OCI-LY1 (cell line): ENCODE data around the gene DPH2.

ENCODE experiments used
- H2AFZ ChIP-seq: fragments of 200-600 bp; sonication (generic), shearing (Covaris generic); 2 replicates; pipeline ENCODE4 v1.6.0; 2014; ENCODE audit warnings: antibody characterized with exemption, mild to moderate bottlenecking, low read length
- H3F3A ChIP-seq: fragments of 200-600 bp; sonication (generic), shearing (Covaris generic); 2 replicates; pipeline ENCODE4 v1.6.0; 2014; ENCODE audit warnings: mild to moderate bottlenecking, antibody characterized with exemption, low read length, moderate library complexity; ENCODE audit not compliant: insufficient read depth
- H3K27ac ChIP-seq: fragments of 200-600 bp; sonication (generic); 2 replicates; pipeline ENCODE4 v1.5.1; 2014; ENCODE audit warnings: low read length, mixed run types, mild to moderate bottlenecking, low read depth; ENCODE audit not compliant: poor library complexity, severe bottlenecking
- H3K27me3 ChIP-seq: fragments of 200-600 bp; sonication (generic); 2 replicates; pipeline ENCODE4 v1.6.0; 2014; ENCODE audit warnings: antibody characterized with exemption, mild to moderate bottlenecking, low read length, moderate library complexity; ENCODE audit not compliant: insufficient read depth
- H3K36me3 ChIP-seq: fragments of 200-600 bp; sonication (generic); 2 replicates; pipeline ENCODE4 v1.6.1; 2014; ENCODE audit warnings: mild to moderate bottlenecking, antibody characterized with exemption, low read length, moderate library complexity, mixed read lengths; ENCODE audit not compliant: insufficient read depth
- H3K4me1 ChIP-seq: fragments of 200-600 bp; sonication (generic); 2 replicates; pipeline ENCODE4 v1.5.1; 2014; ENCODE audit warnings: mild to moderate bottlenecking, low read length, moderate library complexity; ENCODE audit not compliant: insufficient read depth, severe bottlenecking
- H3K4me2 ChIP-seq: fragments of 200-600 bp; sonication (generic), shearing (Covaris generic); 2 replicates; pipeline ENCODE4 v1.6.1; 2014; ENCODE audit warnings: low read length
- H3K4me3 ChIP-seq: fragments of 200-600 bp; sonication (generic); 2 replicates; pipeline ENCODE4 v1.5.1; 2014; ENCODE audit warnings: low read length, low read depth, mild to moderate bottlenecking, mixed read lengths; ENCODE audit not compliant: poor library complexity, severe bottlenecking
- H3K79me2 ChIP-seq: fragments of 200-600 bp; shearing (Covaris generic); 2 replicates; pipeline ENCODE4 v1.6.1; 2016; ENCODE audit warnings: mixed run types, low read length, mixed read lengths; ENCODE audit not compliant: insufficient read depth
- H3K9ac ChIP-seq: fragments of 200-600 bp; sonication (generic), shearing (Covaris generic); 2 replicates; pipeline ENCODE4 v1.6.1; 2014; ENCODE audit warnings: mild to moderate bottlenecking, low read length, mixed read lengths
- H3K9me2 ChIP-seq: fragments of 200-600 bp; sonication (generic), shearing (Covaris generic); 2 replicates; pipeline ENCODE4 v1.6.1; 2014; ENCODE audit warnings: low read depth, mild to moderate bottlenecking, low read length, mixed read lengths
- H3K9me3 ChIP-seq: fragments of 200-600 bp; shearing (Covaris generic); 2 replicates; pipeline ENCODE4 v1.6.1; 2014; ENCODE audit warnings: low read length, mixed read lengths
- H4K20me1 ChIP-seq: fragments of 200-600 bp; sonication (generic), shearing (Covaris generic); 2 replicates; pipeline ENCODE4 v1.6.0; 2016; ENCODE audit warnings: mild to moderate bottlenecking, low read length; ENCODE audit not compliant: insufficient read depth
- CTCF ChIP-seq: fragments of 200-600 bp; sonication (generic), shearing (Covaris generic); IDR thresholded peaks from 2 replicates; pipeline ENCODE4 v1.5.1; 2017; ENCODE audit warnings: mild to moderate bottlenecking, antibody characterized with exemption, low read length, moderate library complexity, mixed read lengths
- EZH2 ChIP-seq: fragments of 200-600 bp; sonication (generic), shearing (Covaris generic); IDR thresholded peaks from 2 replicates; pipeline ENCODE4 v1.8.0; 2017; ENCODE audit warnings: borderline replicate concordance, mixed run types, mild to moderate bottlenecking, antibody characterized with exemption, low read length, moderate library complexity, mixed read lengths

The DPH2 gene

GRCh38 chr1:43969746-43970466 is at the start of gene DPH2:
TSS of gene DPH2 (plus strand) at chr1:43970010. CDS start at chr1:43970176, 166 bp downstream.
- H3K9me3 ChIP-seq = no peaks in the 10 kb centered on the region
- no peak within 1 kb of the TSS for H3K27ac ChIP-seq
- H3K9me2 ChIP-seq = no peaks in the 10 kb centered on the region
- H3K4me2 ChIP-seq = peak within 1 kb of the TSS; percentile 77
- TF ChIP-seq EZH2 (no peak), CTCF (0 out of 2 replicates have a peak, but pooled peaks have one; percentile 8)
- H3K4me3 ChIP-seq = peak within 1 kb of the TSS; percentile 89
- peaks cover 21% of the 10 kb centered on the region for H3K4me1 ChIP-seq
- no peaks in the 10 kb centered on the region for H3F3A ChIP-seq
- no peaks in the 10 kb centered on the region for H4K20me1 ChIP-seq
- no peaks in the 10 kb centered on the region for H3K79me2 ChIP-seq
- peaks cover 25% of the 10 kb centered on the region for H3K36me3 ChIP-seq
- peak within 1 kb of the TSS; percentile 69 for H3K9ac ChIP-seq
- H2AFZ ChIP-seq = no peak within 1 kb of the TSS
- no peaks in the 10 kb centered on the region for H3K27me3 ChIP-seq

GRCh38 chr1:43921022-43921421 is 48.8 kb upstream of the DPH2 start:
- no peaks in the 10 kb centered on the region for H3K27me3 ChIP-seq
- TF ChIP-seq CTCF (no peak), EZH2 (no peak)
- no peak overlapping the region for H3K4me2 ChIP-seq
- no peaks in the 10 kb centered on the region for H3F3A ChIP-seq
- no peak overlapping the region for H3K9ac ChIP-seq
- H3K9me2 ChIP-seq = no peaks in the 10 kb centered on the region
- no peak overlapping the region for H2AFZ ChIP-seq
- no peak overlapping the region for H3K27ac ChIP-seq
- no peaks in the 10 kb centered on the region for H4K20me1 ChIP-seq
- peaks cover 13% of the 10 kb centered on the region for H3K4me1 ChIP-seq
- H3K36me3 ChIP-seq = peaks cover 4% of the 10 kb centered on the region; the same call in 1 of the 2 replicates
- H3K4me3 ChIP-seq = no peak overlapping the region
- H3K9me3 ChIP-seq = no peaks in the 10 kb centered on the region
- no peaks in the 10 kb centered on the region for H3K79me2 ChIP-seq

GRCh38 chr1:43924516-43924915 is 45.3 kb upstream of the DPH2 start:
- no peak overlapping the region for H3K27ac ChIP-seq
- no peak for TF ChIP-seq EZH2
- no peak for TF ChIP-seq CTCF
- no peaks in the 10 kb centered on the region for H3F3A ChIP-seq
- H3K4me1 ChIP-seq = peaks cover under 1% of the 10 kb centered on the region
- no peaks in the 10 kb centered on the region for H3K9me3 ChIP-seq
- no peaks in the 10 kb centered on the region for H4K20me1 ChIP-seq
- H3K4me3 ChIP-seq = no peak overlapping the region
- H3K36me3 ChIP-seq = peaks cover 4% of the 10 kb centered on the region; the same call in 1 of the 2 replicates
- H3K4me2 ChIP-seq = no peak overlapping the region
- no peak overlapping the region for H2AFZ ChIP-seq
- no peak overlapping the region for H3K9ac ChIP-seq
- no peaks in the 10 kb centered on the region for H3K9me2 ChIP-seq
- H3K27me3 ChIP-seq = no peaks in the 10 kb centered on the region
- no peaks in the 10 kb centered on the region for H3K79me2 ChIP-seq
